ENCODE measurements around the gene CACFD1.
A peak's percentile ranks its signal among the peaks of the same experiment; 100 is the strongest.

The CACFD1 gene

GRCh38 chr9:133484671-133485437, 25.1 kb downstream of the CACFD1 start:
- DNase-seq = no peak

- DNase-seq = peak; percentile 13 to 23
Measured at GRCh38 chr9:133485531-133486260, 25.9 kb downstream of the CACFD1 start.

- DNase-seq = no peak
Measured at GRCh38 chr9:133487331-133487725, 27.6 kb downstream of the CACFD1 start.

- DNase-seq = no peak
Measured at GRCh38 chr9:133488686-133489252, 29.0 kb downstream of the CACFD1 start.

- DNase-seq = no peak
Measured at GRCh38 chr9:133489253-133490190, 29.7 kb downstream of the CACFD1 start.

- DNase-seq = no peak
Measured at GRCh38 chr9:133490201-133490681, 30.5 kb downstream of the CACFD1 start.

- no peak for DNase-seq
Measured at GRCh38 chr9:133490865-133491655, 31.3 kb downstream of the CACFD1 start.

- DNase-seq = no peak
Measured at GRCh38 chr9:133491656-133491925, 31.8 kb downstream of the CACFD1 start.

- DNase-seq = no peak
Measured at GRCh38 chr9:133492061-133493021, 32.6 kb downstream of the CACFD1 start.

GRCh38 chr9:133493428-133493827, 33.6 kb downstream of the CACFD1 start:
- DNase-seq = no peak

GRCh38 chr9:133493845-133494540, 34.2 kb downstream of the CACFD1 start:
- no peak for DNase-seq

GRCh38 chr9:133494636-133495326, 35.0 kb downstream of the CACFD1 start:
- no peak for DNase-seq

GRCh38 chr9:133495327-133496293, 35.8 kb downstream of the CACFD1 start:
- no peak for DNase-seq

- DNase-seq = no peak
Measured at GRCh38 chr9:133496861-133497842, 37.4 kb downstream of the CACFD1 start.

- no peak for DNase-seq
Measured at GRCh38 chr9:133499132-133499891, 39.5 kb downstream of the CACFD1 start.

- DNase-seq = no peak
Measured at GRCh38 chr9:133499892-133500270, 40.1 kb downstream of the CACFD1 start.

All from activated CD4-positive, alpha-beta T cell treated with anti-CD3 and anti-CD28 coated beads, Interleukin-2, amount 50 U/mL, for 48 hours (primary cell).